Hematopoietic multipotent progenitor cell treated with erythropoietin and hydrocortisone succinate and interleukin-3 and kit ligand, for 4 days (in vitro differentiated cells): ENCODE data around the gene OLFM1.
"Not testable (repeated sequence)": the region's sequence is repeated elsewhere in the genome, so short reads cannot be mapped to it uniquely, and the experiment has no call there.

Experiments
- DNase-seq: peaks from one replicate; pipeline ENCODE4 v3.0.0-alpha.2; 2015

The OLFM1 gene

DNA sequence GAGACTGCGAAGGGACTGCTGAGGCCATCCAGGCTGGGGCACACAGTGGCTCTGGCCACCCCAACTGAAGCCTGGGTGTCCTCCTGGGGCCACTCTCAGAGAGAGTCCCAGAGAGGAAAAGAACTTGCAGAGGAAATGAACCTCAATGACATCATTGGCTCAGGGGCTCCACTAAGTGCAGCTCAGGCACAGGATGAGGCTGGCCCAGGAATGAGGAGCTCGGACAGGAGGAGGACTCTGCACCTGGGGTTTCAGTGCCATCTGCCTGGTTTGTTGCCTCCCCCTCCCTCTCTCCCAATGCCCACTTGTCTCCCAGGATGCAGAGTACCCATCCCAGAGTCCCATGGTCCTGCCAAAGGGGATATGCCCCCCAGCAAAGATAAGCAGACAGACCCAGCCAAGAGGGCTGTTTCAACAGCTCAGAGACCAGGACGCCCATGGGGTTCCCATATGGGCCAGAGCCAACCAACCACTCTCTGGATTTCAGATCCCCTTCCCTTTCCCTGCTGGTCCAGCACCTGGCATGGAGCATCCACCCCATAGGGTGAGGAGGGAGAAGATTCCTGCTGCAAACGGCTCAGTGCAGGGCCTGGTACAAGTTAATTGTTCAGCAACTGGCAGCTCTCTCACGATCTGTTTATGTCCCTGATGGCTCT lies 26.9 kb upstream of the OLFM1 start:
- no peak for DNase-seq

DNA sequence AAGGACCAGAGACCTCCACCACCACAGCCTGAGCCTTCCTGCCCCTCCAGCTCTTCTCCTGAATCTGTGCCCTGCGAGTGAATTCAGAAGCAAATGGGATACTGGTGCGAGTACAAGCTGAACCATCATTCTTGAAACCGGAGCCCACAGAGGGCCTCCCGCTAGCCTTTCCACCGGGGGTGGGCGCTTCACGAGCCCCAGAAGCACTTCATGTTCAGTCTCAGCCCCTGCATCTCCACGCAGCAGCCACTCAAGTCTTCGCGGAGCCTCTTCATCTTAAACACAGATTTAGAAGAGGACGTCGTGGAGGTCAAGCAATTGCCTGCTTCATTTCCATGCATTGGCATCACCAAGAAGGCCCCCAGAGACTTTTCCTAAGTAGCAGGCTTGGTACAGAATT lies 26.0 kb upstream of the OLFM1 start:
- DNase-seq: no peak

DNA sequence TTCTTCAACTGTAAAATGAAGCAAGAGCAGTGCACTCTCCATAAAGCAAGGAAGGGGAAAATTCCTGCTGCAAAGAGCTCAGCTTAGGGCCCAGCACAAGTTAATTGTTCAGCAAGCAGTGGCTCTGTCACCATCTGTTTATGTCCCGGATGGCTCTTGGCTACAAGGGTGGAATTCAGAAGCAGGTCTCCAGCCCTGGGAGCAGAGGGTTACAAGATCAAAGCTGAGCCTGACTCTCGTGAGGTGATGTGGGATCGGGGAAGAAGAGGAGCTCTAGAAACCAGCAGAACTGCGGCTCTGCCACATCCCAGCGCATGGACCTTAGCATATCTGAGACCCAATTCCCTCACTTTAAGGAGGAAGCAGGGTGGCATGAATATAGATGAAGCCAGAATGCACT lies 25.2 kb upstream of the OLFM1 start:
- DNase-seq: no peak

DNA sequence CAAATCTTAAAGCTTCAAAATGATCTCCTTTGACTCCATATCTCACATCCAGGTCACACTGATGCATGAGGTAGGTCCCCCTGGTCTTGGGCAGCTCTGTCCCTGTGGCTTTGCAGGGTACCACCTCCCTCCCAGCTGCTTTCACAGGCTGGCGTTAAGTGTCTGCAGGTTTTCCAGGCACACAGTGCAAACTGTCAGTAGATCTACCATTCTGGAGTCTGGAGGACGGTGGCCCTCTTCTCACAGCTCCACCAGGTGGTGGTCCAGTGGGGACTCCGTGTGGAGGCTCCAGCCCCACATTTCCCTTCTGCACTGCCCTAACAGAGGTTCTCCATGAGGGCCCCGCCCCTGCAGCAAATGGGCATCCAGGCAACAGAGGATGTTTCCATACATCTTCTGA lies 24.0 kb upstream of the OLFM1 start:
- not testable (repeated sequence) for DNase-seq

DNA sequence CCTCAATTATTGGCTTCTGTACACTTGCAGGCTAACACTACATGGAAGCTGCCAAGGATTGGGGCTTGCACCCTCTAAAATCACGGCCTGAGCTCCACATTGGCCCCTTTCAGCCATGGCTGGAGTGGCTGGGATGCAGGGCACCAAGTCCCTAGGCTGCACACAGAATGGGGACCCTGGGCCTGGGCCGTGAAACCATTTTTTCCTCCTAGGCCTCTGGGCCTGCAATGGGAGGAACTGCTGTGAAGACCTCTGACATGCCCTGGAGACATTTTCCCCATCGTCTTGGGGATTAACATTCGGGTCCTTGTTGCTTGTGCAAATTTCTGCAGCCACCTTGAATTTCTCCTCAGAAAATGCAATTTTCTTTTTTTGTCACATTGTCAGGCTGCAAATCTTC lies 23.6 kb upstream of the OLFM1 start:
- not testable (repeated sequence) for DNase-seq

DNA sequence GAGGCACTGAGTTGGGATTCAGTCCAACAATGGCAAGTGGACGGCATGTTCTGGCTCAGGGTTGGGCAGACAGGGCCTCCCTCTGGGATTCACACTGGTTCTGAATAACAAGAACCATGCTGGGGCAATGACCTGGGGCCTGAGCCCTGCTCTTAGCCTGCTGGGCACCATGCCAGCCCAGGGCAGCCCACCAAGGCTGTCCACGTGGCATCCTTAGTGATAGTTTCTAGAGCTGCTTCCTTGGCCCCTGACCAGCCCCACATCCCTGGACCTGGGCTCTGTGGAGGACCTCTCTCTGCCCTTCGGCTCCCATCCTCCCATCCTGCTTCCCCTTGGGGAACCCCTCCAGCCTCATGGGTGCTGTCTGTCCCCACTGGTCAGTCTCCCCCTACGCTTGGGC lies 22.3 kb upstream of the OLFM1 start:
- no peak for DNase-seq

DNA sequence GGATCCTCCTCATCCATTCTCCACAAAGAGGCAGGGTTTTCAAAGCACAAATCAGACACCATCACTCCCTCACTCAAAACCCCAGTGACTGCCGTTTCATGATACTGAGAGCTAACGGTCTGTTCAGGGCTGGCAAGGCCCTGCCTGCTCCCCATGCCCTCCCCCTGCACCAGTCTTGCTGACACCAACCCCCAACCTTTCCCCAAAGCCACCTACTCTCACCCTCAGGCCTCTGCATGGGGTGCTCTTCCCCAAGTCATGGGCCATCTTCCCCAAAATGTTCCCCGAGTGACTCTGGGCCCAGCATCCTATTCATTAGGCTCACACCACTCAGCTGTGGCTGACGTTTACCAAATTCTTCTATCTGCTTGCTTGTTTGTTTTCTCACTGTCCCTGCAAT lies 21.7 kb upstream of the OLFM1 start:
- no peak for DNase-seq

DNA sequence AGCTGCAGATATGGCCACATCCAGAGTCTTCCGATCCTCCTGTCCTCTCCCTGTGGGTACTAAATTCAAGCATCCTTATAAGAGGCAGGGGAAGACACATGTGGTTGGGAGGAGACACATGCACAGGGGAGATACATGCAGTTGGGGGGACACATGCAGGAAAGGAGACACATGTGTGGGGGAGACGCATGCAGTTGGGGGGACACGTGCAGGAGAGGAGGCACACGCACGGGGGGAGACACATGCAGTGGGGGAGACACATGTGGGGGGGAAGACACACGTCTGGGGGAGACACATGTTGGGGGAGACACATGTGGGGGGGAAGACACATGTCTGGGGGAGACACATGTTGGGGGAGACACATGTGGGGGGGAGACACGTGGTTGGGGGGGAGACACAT lies 21.2 kb upstream of the OLFM1 start:
- DNase-seq: no peak

DNA sequence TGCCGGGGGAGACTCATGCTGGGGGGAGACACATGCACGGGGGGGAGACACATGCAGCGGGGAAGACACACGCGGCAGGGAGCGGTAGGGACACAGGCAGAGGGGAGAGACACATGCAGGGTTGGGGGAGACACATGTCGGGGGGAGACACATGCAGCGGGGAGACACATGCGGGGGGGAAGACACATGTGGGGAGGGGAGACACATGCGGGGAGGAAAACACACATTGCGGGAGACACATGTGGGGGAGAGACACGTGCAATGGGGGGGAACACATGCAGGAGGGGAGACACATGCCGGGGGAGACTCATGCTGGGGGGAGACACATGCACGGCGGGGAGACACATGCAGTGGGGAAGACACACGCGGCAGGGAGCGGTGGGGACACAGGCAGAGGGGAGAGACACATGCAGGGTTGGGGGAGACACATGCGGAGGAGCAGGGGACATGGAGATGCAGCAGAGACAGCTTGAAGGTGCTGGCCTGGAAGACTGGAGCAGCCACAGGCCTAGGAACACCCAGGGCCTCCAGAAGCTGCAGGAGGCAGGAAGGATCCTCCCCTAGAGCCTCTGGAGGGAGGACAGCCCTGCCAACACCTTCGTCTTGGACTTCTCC lies 20.3 kb upstream of the OLFM1 start:
- no peak for DNase-seq

DNA sequence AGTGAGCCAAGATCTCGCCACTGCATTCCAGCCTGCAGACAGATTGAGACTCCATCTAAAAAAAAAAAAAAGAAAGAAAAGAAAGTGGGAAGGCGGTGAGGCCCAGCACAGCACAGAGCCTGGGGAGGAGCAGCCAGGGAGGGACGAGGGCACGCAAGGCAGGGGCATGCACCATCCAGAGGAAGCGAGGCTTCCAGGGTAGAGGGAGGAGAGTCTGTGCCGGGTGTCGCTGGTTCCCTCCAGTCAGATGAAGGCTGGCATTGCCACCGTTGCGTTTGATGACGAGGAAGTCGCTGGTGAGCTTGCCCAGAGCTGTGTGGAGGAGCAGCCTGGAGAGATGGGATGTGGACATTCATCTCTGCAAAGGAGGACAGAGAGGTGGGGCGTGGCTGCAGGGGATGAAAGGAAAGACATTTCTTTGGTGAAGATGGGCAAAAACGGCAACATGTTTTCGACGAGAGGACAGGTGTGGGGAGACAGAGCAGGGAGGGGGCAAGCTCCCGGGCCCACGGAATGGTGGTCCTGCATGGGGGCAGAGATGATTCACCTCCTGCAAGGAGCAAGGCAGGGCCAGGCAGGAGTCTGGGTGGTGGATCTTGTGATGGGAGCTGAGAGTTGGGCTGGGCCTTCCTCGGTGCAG lies 18.6 kb upstream of the OLFM1 start:
- no peak for DNase-seq

DNA sequence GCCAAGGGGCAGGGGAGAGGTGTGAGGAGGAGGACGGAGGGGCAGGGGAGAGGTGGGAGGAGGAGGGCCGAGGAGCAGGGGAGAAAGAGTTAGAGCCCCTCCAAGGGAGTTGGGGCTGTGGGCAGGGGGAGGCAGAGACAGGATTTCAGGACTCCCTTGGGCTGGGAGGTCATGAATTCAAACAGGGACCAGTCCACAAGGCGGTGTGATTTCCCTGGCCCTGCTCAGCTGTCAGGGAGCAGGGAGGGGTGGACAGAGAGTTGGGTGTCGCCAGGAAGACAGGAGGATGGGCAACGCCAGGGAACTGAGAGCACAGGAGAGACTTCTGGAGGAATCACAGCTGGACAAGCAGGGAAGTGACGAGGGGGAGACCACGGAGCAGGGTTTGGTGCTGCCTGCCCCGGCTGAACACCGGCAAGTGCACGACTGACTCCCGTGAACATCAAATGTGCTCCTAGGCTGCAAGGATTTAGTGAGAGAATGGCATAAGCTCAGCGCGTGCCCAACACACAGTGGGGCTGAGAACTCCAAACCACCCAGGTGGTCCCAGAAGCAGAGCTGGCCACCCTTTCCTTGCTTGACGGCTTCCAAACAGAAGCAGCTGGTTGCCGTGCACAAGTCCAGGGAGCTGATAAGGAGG lies 17.8 kb upstream of the OLFM1 start:
- no peak for DNase-seq

DNA sequence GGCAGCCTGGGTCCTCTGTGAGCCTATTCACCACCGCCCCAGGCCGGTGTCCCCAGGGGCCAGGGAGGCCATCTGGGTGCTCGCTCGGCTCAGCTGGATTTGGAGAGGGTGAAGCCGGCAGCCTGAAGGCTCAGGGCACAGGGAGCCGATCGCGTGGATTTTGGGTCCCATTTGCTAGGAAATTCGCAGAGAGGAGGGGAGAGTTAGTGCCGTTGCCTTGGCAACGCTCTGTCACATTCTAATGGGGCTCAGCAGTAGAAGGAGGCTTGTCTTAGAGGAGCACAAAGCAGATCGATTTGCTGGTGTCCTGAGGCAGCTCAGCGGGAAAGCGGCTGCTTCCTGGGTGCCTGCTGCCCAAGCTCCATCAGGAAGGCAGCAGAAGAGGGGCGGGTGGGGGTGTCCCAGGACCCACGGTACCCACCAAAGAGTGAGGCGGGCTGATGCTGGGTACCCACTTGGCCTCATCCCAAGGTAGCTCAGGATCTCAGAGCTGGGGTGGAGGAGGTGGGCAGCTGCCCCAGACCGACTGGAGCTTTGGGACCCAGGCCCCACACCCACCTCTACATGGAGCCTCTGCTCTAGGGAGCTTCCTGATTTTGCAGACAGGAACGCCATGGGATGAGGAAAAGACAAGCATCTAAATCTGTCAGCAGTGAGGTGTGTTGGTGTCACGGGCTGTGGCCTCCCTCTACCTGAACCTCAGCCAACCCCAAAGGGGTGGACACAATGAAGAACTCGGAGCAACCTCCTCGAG lies 17.1 kb upstream of the OLFM1 start:
- DNase-seq: no peak

DNA sequence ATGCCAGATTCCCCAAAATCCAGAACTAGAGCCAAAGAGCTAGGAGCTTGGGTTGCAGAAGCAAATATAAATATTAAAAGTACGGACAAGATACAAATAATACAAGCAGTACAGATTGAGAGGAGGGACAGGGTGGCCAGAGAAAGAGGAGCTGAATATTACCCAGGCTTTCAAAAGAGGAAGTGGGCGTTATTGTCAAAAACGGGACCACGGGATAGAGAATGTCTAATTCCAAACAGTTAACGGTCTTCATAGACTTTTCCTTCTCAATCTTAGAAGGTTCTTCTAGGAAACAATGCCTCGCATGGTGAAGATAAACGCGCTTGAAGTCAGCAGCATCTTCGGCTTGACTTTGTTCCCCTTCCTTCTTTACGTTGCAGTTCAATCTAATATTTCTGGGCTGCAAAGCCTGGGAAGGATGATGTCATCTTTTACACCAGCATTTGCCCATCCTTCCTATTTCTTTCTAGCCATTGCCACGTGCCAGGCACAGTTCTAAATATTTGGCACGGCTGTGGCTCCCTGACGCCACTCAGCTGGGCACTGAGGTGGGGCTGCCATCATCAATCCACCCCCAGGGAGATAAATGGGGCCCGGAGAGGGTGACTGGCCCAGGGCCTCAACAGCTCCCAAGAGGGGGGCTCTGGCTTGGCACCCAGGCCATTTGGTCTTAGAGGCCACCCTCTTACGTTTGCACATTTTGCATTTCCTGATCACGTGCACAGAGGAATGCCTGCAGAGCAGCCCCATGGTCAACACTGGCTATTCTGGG lies 16.3 kb upstream of the OLFM1 start:
- no peak for DNase-seq

DNA sequence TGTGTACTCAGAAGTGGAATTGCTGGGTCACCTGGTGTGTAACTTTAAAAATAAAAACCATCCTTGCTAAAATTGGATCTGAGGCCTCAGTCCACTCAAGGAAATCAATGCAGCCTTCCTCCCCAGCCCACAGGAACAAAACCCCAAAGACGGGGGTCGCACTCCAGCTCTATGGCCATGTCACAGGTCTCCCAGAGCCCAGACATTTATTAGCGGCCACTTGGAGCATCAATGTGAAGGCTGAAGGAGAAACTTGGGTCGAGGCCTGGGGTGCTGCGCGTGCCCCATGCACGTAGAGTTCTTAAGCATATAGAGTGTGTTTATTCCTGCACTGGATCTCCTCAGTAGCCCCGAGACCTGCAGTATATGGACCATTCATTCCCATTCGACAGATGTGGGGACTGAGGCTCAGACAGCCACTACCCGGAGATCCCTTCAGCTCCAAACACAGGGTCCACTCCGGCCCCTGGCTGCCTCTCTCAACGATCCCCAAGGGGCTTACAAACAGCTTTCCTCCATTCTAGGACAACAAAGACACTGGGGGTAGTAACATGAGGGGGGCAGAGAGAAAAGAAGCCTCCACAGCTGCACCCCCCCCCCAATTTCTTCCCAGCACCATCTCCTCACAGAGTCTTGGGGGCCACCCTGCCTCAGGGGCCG lies 14.3 kb upstream of the OLFM1 start:
- no peak for DNase-seq

DNA sequence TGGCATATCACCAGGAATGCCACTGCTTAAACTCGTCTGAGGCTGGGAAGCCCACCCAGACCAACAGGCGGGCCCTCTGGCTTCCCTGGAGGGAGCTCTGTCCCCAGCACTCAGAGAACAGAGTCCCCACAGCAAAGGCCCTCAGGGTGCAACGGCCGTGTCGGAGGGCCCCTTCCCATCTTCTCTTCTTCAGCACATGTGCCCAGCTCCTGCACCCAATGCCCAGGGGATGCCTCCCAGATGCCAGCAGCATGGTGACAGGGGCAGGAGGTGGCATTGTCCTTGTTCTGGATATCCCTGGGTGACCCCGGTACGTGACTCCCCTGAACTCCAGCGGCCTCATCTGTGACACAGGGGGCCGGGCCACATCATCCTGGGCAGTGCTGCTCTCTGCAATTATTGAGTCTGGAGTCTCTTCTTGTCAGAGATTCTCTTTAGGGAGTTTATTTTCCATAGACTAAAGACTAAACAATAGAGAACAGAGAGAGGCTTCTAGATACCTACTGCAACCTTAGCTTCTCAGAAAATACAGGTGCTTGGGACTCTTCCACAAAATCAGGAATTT lies 13.6 kb upstream of the OLFM1 start:
- DNase-seq: no peak

DNA sequence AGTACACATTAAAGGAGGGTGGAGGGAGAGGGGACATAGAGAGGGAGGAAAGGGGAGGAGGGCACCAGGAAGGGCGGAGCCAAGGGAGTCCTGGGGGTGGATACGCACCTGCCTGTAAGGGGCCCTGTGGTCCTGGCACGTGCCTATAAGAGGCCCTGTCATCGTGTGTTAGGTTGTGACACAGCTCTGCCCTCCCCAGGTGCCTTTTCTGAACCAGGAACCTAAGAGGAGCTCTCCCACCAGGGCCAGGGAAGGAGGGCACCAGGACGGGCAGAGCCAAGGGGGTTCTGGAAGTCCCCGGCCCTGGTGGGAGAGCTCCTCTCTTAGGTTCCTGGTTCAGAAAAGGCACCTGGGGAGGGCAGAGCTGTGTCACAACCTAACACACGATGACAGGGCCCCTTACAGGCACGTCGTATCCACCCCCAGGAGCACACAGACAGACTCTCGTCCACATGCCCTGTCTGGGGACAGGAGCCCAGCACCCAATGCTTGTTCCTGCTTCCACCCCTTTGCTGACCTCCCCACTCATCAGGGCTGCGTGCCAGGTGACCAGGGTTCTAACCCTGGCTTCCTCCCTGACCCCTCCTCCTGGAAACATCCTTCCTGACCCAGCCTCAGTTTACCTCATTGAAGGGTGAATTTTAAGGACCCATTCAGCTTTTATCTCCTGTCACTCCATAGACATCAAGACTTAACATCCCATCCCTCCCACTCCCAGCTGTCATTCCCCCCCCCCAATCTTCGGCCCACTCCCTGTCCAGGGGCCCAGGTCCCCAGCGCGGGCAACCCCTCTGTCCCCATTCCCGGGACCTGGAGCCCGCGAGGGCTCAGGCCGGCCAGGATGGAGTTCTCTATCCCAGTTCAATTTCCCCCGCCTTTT lies 12.9 kb upstream of the OLFM1 start:
- no peak for DNase-seq

DNA sequence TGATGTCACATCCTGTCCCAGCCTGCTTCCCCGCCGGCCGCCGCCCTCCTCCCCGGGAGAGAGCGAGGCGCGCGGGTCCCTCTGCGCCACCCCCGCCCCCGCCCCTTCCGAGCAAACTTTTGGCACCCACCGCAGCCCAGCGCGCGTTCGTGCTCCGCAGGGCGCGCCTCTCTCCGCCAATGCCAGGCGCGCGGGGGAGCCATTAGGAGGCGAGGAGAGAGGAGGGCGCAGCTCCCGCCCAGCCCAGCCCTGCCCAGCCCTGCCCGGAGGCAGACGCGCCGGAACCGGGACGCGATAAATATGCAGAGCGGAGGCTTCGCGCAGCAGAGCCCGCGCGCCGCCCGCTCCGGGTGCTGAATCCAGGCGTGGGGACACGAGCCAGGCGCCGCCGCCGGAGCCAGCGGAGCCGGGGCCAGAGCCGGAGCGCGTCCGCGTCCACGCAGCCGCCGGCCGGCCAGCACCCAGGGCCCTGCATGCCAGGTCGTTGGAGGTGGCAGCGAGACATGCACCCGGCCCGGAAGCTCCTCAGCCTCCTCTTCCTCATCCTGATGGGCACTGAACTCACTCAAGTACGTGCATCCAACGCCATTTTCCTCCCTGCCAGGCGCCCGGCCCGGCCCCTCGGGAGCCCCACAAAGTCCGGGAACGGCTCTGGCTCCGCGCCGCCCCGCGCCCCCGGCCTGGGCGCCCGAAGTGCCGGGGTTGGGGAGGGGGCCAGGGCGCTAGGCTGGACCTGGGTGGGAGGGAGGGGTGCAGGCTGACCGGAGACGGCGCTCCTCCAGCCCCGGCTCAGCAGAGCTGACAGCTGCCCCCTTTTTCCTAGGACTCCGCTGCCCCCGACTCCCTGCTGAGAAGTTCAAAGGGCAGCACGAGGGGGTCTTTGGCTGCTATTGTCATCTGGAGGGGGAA lies 12.0 kb upstream of the OLFM1 start:
- peak; percentile 32 for DNase-seq

DNA sequence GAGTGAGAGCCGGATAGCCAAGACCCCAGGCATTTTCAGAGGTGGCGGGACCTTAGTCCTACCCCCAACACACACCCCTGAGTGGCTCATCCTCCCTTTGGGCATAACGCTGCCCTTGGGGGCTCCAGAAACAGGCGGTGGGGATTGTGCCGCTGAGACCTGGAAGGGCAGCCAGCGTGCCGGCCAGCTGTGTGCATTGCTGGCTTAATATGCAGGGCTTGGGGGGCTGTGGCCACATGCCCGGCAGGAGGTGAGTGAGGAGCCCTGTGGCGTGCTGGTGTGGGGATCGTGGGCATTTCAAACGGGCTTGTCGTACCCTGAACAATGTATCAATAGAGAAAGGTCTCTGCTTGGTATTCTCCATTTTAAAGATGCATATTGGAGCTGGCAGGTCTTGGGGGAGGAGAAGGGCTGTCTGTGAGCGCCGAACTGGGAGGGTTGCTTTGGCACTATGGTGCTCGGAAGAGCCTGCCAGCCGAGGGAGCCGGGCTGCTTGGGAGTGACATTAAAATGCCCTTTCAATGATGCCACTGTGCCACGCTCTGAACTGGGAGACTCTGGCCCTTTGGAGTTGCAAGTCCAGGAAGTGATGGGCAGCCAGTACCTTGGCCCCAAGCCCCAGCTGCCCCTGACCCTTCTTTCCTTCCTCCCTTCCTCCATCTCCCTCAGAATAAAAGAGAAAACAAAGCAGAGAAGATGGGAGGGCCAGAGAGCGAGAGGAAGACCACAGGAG lies 11.2 kb upstream of the OLFM1 start:
- no peak for DNase-seq
